Activated CD8-positive, alpha-beta memory T cell treated with anti-CD3 and anti-CD28 coated beads, Interleukin-2, amount 10 ng/mL, durations not matched to agents 7 days and 5 days (primary cell): ENCODE measurements around the gene FAXC. TPM values are rescaled to one million over a fixed set of nuclear protein-coding genes. Genes with fewer than 3 reads are reported as not detected.
"Not testable (repeated sequence)": the region's sequence is repeated elsewhere in the genome, so short reads cannot be mapped to it uniquely, and the experiment has no call there.

Source experiments
- ATAC-seq: fragments of 150-1000 bp; cut with Tn5 transposase; one replicate; pipeline ENCODE4 v1.10.0; 2021; ENCODE audit warnings: moderate library complexity
- CTCF ChIA-PET: fragments of 350-600 bp; sonication (Branson Sonifier 250); formaldehyde crosslinking; loops from one replicate; lab custom pipeline; 2021; ENCODE audit warnings: antibody characterized with exemption; lab: Charles Lee
- DNase-seq: peaks from one replicate; pipeline ENCODE4 v3.0.0-alpha.2; 2020
- H3K27ac Mint-ChIP-seq: one replicate; pipeline ENCODE4 v1.8.0; 2021; ENCODE audit warnings: mild to moderate bottlenecking, mixed read lengths
- H3K27me3 Mint-ChIP-seq: one replicate; pipeline ENCODE4 v1.8.0; 2021; ENCODE audit warnings: mixed read lengths
- H3K36me3 Mint-ChIP-seq: one replicate; pipeline ENCODE4 v1.8.0; 2021; ENCODE audit warnings: mild to moderate bottlenecking, mixed read lengths
- H3K4me1 Mint-ChIP-seq: one replicate; pipeline ENCODE4 v1.8.0; 2021; ENCODE audit warnings: mixed read lengths
- H3K4me3 Mint-ChIP-seq: one replicate; pipeline ENCODE4 v1.8.0; 2021; ENCODE audit warnings: mild to moderate bottlenecking, moderate library complexity, mixed read lengths
- H3K9me3 Mint-ChIP-seq: one replicate; pipeline ENCODE4 v1.8.0; 2022; ENCODE audit warnings: low read depth, mixed read lengths
- total RNA-seq, 2 experiments: library from RNA; stranded (reverse); gene quantifications; one replicate each; pipeline ENCODE4 v1.2.3, GENCODE V29; 2021

The FAXC gene
- total RNA-seq, 2 experiments from 2014 or later = 0.30 TPM; not detected in 1

- no peaks in the 10 kb centered on the region for H3K36me3 Mint-ChIP-seq
- no peaks in the 10 kb centered on the region for H3K4me1 Mint-ChIP-seq
- DNase-seq (no peak), ATAC-seq (no peak)
- no peak overlapping the region for H3K27ac Mint-ChIP-seq
- H3K27me3 Mint-ChIP-seq = peaks cover 36% of the 10 kb centered on the region
- no peak overlapping the region for H3K4me3 Mint-ChIP-seq
- CTCF ChIA-PET = no interaction called here
- no peaks in the 10 kb centered on the region for H3K9me3 Mint-ChIP-seq
These were observed 53.2 kb downstream of the FAXC start for GRCh38 chr6:99296261-99296660.

- CTCF ChIA-PET = no interaction called here
- H3K36me3 Mint-ChIP-seq = no peaks in the 10 kb centered on the region
These were observed 54.2 kb downstream of the FAXC start for GRCh38 chr6:99295276-99295675.

GRCh38 chr6:99294786-99295185, 54.7 kb downstream of the FAXC start:
- H3K36me3 Mint-ChIP-seq = no peaks in the 10 kb centered on the region
- H3K27ac Mint-ChIP-seq = no peak overlapping the region
- DNase-seq (no peak), ATAC-seq (no peak)
- H3K4me3 Mint-ChIP-seq = no peak overlapping the region
- CTCF ChIA-PET = no interaction called here
- H3K9me3 Mint-ChIP-seq = no peaks in the 10 kb centered on the region
- H3K27me3 Mint-ChIP-seq = peaks cover 25% of the 10 kb centered on the region
- no peaks in the 10 kb centered on the region for H3K4me1 Mint-ChIP-seq

More at GRCh38 chr6:99295276-99295675, 54.2 kb downstream of the FAXC start:
- Mint-ChIP-seq H3K4me3 (no peak overlapping the region), H3K9me3 (no peaks in the 10 kb centered on the region), H3K27me3 (peaks cover 29% of the 10 kb centered on the region), H3K27ac (no peak overlapping the region), H3K4me1 (no peaks in the 10 kb centered on the region)
- DNase-seq (no peak), ATAC-seq (no peak)

GRCh38 chr6:99289701-99290100, 59.8 kb downstream of the FAXC start:
- Mint-ChIP-seq H3K4me1 (no peaks in the 10 kb centered on the region), H3K9me3 (no peaks in the 10 kb centered on the region), H3K4me3 (no peak overlapping the region), H3K36me3 (no peaks in the 10 kb centered on the region), H3K27me3 (peaks cover 22% of the 10 kb centered on the region), H3K27ac (no peak overlapping the region)
- CTCF ChIA-PET = interaction anchor here (0.7 kb wide), 1 partner anchor 436 kb away, joined by 3 read pairs; no protein-coding TSS in a partner anchor
- ATAC-seq = no peak
- no peak for DNase-seq

GRCh38 chr6:99288668-99289067, 60.8 kb downstream of the FAXC start:
- no peaks in the 10 kb centered on the region for H3K4me1 Mint-ChIP-seq
- no peaks in the 10 kb centered on the region for H3K36me3 Mint-ChIP-seq
- no peak overlapping the region for H3K27ac Mint-ChIP-seq
- DNase-seq (peak; percentile 23), ATAC-seq (no peak)
- CTCF ChIA-PET = no interaction called here
- peaks cover 21% of the 10 kb centered on the region for H3K27me3 Mint-ChIP-seq
- no peak overlapping the region for H3K4me3 Mint-ChIP-seq
- no peaks in the 10 kb centered on the region for H3K9me3 Mint-ChIP-seq

- H3K4me1 Mint-ChIP-seq = no peaks in the 10 kb centered on the region
- DNase-seq (peak; percentile 23), ATAC-seq (no peak)
- H3K27me3 Mint-ChIP-seq = peaks cover 21% of the 10 kb centered on the region
- no peaks in the 10 kb centered on the region for H3K9me3 Mint-ChIP-seq
- no peaks in the 10 kb centered on the region for H3K36me3 Mint-ChIP-seq
- no peak overlapping the region for H3K27ac Mint-ChIP-seq
- CTCF ChIA-PET = no interaction called here
- no peak overlapping the region for H3K4me3 Mint-ChIP-seq
These were observed 62.0 kb downstream of the FAXC start for GRCh38 chr6:99287523-99287922.

- Mint-ChIP-seq H3K9me3 (no peaks in the 10 kb centered on the region), H3K4me3 (no peak overlapping the region), H3K27me3 (peaks cover 22% of the 10 kb centered on the region), H3K36me3 (no peaks in the 10 kb centered on the region), H3K27ac (no peak overlapping the region), H3K4me1 (no peaks in the 10 kb centered on the region)
- CTCF ChIA-PET = no interaction called here
- ATAC-seq (no peak), DNase-seq (peak; percentile 28)
These were observed 63.6 kb downstream of the FAXC start for GRCh38 chr6:99285881-99286280.

DNA sequence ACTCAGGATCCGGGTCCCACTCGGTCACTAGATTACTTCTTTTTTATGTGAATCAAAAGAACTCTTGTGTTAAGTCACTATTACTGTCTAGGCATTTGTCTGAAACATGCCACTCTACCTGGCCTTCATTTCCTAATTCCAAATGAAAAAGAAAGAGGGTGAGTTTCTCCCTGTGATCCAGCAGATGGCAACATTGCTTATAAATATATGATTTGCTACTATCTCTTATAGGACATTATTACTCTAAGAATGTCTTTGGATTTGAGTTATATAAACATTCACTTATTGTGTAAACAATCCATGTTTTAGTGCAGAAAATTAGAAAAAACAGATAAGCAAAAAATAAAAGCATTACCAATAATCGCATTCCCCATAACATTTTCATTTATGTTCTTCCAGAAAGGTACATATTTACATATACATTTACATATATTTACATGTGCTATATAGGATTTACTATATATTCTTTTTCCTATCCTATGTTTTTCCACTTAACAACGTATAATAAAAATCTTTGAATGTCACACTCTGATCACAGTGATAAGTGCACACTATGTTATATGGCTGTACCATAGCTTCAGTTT, 66.9 kb downstream of the FAXC start:
- ATAC-seq (no peak), DNase-seq (no peak)
- Mint-ChIP-seq H3K4me3 (no peak overlapping the region), H3K9me3 (no peaks in the 10 kb centered on the region), H3K4me1 (no peaks in the 10 kb centered on the region), H3K27me3 (peaks cover 22% of the 10 kb centered on the region), H3K36me3 (no peaks in the 10 kb centered on the region), H3K27ac (no peak overlapping the region)
- CTCF ChIA-PET = no interaction called here

DNA sequence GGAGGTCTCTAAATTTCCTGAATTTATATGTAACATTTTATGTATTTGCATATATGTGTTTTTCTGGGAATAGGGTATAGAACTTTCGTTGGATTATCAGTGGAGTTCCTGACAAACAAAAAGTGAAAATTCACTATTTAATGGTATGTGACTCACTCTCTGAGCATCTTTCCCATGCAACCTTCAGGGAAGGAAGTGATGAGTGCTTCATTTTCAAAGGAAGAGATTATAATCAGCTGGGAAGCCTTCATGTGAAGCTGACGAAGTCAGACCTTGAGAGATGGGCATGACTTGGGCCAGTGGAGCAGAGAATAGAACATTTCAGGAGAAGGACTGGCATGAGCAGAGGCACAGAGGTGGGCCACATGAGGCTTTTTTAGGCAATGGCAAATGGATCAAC, 72.7 kb downstream of the FAXC start:
- ATAC-seq (no peak), DNase-seq (peak; percentile 38)
- Mint-ChIP-seq H3K4me1 (no peaks in the 10 kb centered on the region), H3K27me3 (peaks cover 31% of the 10 kb centered on the region), H3K4me3 (no peak overlapping the region), H3K27ac (no peak overlapping the region), H3K9me3 (no peaks in the 10 kb centered on the region), H3K36me3 (no peaks in the 10 kb centered on the region)
- CTCF ChIA-PET = no interaction called here

GRCh38 chr6:99270826-99271225, 78.6 kb downstream of the FAXC start:
- no peak overlapping the region for H3K4me3 Mint-ChIP-seq

GRCh38 chr6:99270030-99270429, 79.4 kb downstream of the FAXC start:
- H3K4me1 Mint-ChIP-seq = no peaks in the 10 kb centered on the region
- H3K36me3 Mint-ChIP-seq = no peaks in the 10 kb centered on the region
- peaks cover 12% of the 10 kb centered on the region for H3K27me3 Mint-ChIP-seq
- no peak for DNase-seq
- CTCF ChIA-PET = no interaction called here
- no peak overlapping the region for H3K4me3 Mint-ChIP-seq
- H3K27ac Mint-ChIP-seq = no peak overlapping the region
- ATAC-seq = no peak
- no peaks in the 10 kb centered on the region for H3K9me3 Mint-ChIP-seq

More at GRCh38 chr6:99270826-99271225, 78.6 kb downstream of the FAXC start:
- DNase-seq = no peak
- H3K4me1 Mint-ChIP-seq = no peaks in the 10 kb centered on the region
- no peak for ATAC-seq
- CTCF ChIA-PET = no interaction called here
- peaks cover 17% of the 10 kb centered on the region for H3K27me3 Mint-ChIP-seq
- H3K36me3 Mint-ChIP-seq = no peaks in the 10 kb centered on the region
- H3K9me3 Mint-ChIP-seq = no peaks in the 10 kb centered on the region
- no peak overlapping the region for H3K27ac Mint-ChIP-seq

DNA sequence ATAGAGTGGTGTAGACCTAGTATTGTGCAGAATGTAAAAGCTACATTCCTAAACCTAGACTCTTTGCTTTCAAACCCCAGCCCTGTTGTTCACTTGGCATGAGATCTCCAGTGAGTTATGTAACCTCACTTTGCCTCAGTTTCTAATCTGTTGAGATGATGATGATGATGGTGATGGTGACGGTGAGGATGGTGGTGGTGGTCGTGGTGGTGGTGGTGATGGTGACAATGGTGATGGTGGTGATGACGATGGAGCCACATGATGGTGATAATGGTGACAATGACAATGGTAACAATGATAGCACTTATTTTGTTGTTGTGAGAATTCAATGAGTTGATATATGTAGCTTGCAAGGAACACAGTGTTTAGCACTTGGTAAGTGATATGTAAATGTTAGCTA, 80.3 kb downstream of the FAXC start:
- Mint-ChIP-seq H3K4me1 (no peaks in the 10 kb centered on the region), H3K36me3 (no peaks in the 10 kb centered on the region), H3K9me3 (no peaks in the 10 kb centered on the region), H3K27me3 (peaks cover 10% of the 10 kb centered on the region), H3K4me3 (no peak overlapping the region), H3K27ac (no peak overlapping the region)
- ATAC-seq (no peak), DNase-seq (no peak)
- CTCF ChIA-PET = no interaction called here

DNA sequence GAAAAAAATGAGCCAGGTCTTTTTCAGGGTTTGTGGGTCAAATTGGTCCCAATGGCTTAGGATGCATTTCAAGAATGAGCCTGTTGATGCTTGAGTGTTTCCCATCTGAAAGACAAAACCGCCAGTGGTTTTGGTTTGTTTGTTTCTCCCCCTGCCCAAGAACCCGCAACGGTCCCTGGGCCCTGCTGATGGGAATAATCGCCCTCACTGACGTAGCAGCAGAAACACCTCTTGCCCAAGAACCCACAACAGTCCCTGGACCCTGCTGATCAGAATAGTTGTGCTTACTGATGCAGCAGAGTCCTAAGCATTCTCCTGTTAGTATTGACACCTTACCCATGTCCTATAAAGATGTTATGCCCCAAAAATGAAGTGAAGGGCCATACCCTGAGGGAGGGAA, 82.5 kb downstream of the FAXC start:
- DNase-seq, H3K27me3 Mint-ChIP-seq, H3K4me1 Mint-ChIP-seq, H3K27ac Mint-ChIP-seq, H3K9me3 Mint-ChIP-seq, H3K36me3 Mint-ChIP-seq, ATAC-seq, CTCF ChIA-PET, H3K4me3 Mint-ChIP-seq: not testable (repeated sequence)

DNA sequence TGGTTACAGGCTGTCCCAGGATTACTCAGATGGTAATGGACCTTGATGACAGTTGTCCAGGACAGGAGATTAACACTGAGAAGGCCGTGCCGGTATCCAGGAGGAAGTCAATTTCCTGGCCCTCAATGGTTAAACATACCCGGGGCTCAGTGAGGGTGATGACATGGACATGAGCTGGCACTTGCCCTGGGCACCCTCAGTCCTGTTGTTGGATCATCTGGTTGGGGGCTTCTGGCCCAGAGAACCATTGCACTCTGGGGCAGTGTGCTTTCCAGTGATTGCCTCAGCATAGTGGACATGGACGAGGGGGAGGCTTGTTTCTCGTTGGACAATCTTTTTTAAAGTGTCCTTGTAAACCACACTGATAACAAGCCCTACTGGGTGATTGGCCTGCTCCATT, 84.0 kb downstream of the FAXC start:
- H3K36me3 Mint-ChIP-seq, H3K27me3 Mint-ChIP-seq, H3K4me1 Mint-ChIP-seq, DNase-seq, H3K27ac Mint-ChIP-seq, H3K9me3 Mint-ChIP-seq, CTCF ChIA-PET, H3K4me3 Mint-ChIP-seq, ATAC-seq: not testable (repeated sequence)
